Measurements from ENCODE around the gene ATP13A4. TPM values are rescaled to one million over a fixed set of nuclear protein-coding genes. Genes with fewer than 3 reads are reported as not detected.

Gene ATP13A4
- 6.4 and 8.8 TPM in 2 replicates for total RNA-seq
- total RNA-seq (2013) = 1.3 TPM
- 1.7 and 2.6 TPM in 2 replicates for polyA plus RNA-seq
- 1.6 and 2.6 TPM in 2 replicates for polyA minus RNA-seq

- H3K27me3 ChIP-seq (replicated peaks in 1 of 4; ENCODE audit: control extremely low read depth in 1 of 4, control insufficient read depth in 3 of 4, insufficient read depth in 4 of 4, low read length in 3 of 4) = no peaks in the 10 kb centered on the region
- H3K9me3 ChIP-seq (ENCODE audit: control extremely low read depth in 1 of 3, control insufficient read depth in 2 of 3, insufficient read depth in 1 of 3, low read length in 2 of 3) = peaks cover 0 to 1% (median 0%) of the 10 kb centered on the region in 3 donors
- no peak within 1 kb of the TSS for H3K4me3 ChIP-seq (ENCODE audit: control extremely low read depth in 1 of 5, extremely low read depth in 1 of 5, insufficient read depth in 1 of 5, low read depth in 2 of 5, low read length in 4 of 5)
- H3K9ac ChIP-seq (ENCODE audit: low read length) = no peak within 1 kb of the TSS
- no peak within 1 kb of the TSS for H3K27ac Mint-ChIP-seq
- DNase-seq (no peak), ATAC-seq (ENCODE audit: low read depth) (no peak)
- H3K9me3 Mint-ChIP-seq (ENCODE audit: insufficient read depth) = no peaks in the 10 kb centered on the region
- H3K4me1 ChIP-seq (ENCODE audit: control insufficient read depth in 2 of 2, insufficient read depth in 2 of 2, low read length in 2 of 2) = no peaks in the 10 kb centered on the region
- H4K20me1 ChIP-seq (ENCODE audit: control insufficient read depth, insufficient read depth, low read length, poor library complexity, severe bottlenecking) = no peaks in the 10 kb centered on the region
- H3K4me3 Mint-ChIP-seq = no peak within 1 kb of the TSS
- ChIA-PET POLR2A (no interaction called here), CTCF (no interaction called here)
- no peaks in the 10 kb centered on the region for H3K4me1 Mint-ChIP-seq
- no peaks in the 10 kb centered on the region for H3K79me2 ChIP-seq (ENCODE audit: control insufficient read depth, insufficient read depth, low read length)
- intact Hi-C loops (cut with micrococcal nuclease) = no loop called here
- TF ChIP-seq CTCF (IDR thresholded peaks at IDR 0.05) = no peak
- no peak for TF ChIP-seq EZH2 (IDR thresholded peaks at IDR 0.05; ENCODE audit: borderline replicate concordance, insufficient read depth, low read depth, low read length, poor library complexity, severe bottlenecking)
- H3K27ac ChIP-seq (ENCODE audit: low read length in 2 of 2) = no peak within 1 kb of the TSS
- H3K4me2 ChIP-seq (replicated peaks; ENCODE audit: low read depth, low read length, poor library complexity, severe bottlenecking) = no peak within 1 kb of the TSS
- WGBS (ENCODE audit: insufficient coverage) = 73% methylated on average over 8 of the region's 9 CpGs
- H2AFZ ChIP-seq (ENCODE audit: insufficient read depth, low read depth, low read length, poor library complexity, severe bottlenecking) = no peak within 1 kb of the TSS
- H3K27me3 Mint-ChIP-seq = no peaks in the 10 kb centered on the region
- H3K36me3 ChIP-seq (replicated peaks in 1 of 2; ENCODE audit: control extremely low read depth in 1 of 2, control insufficient read depth in 1 of 2, extremely low read depth in 1 of 2, insufficient read depth in 2 of 2, low read length in 1 of 2) = no peaks in the 10 kb centered on the region
Observed at GRCh38 chr3:193554811-193555210, at the start of gene ATP13A4. Gene ATP13A4 (minus strand): TSS chr3:193554895. CDS start chr3:193554799, 96 bp downstream.

GRCh38 chr3:193599393-193599792 is 44.7 kb upstream of the ATP13A4 start:
- DNase-seq (no peak), ATAC-seq (ENCODE audit: low read depth) (no peak)
- Mint-ChIP-seq H3K27ac (no peak overlapping the region), H3K27me3 (no peaks in the 10 kb centered on the region), H3K4me3 (no peak overlapping the region), H3K9me3 (ENCODE audit: insufficient read depth) (no peaks in the 10 kb centered on the region), H3K4me1 (peaks cover 42% of the 10 kb centered on the region)
- ChIA-PET POLR2A (no interaction called here), CTCF (no interaction called here)
- Histone ChIP-seq H3K4me1 (ENCODE audit: control insufficient read depth in 2 of 2, insufficient read depth in 2 of 2, low read length in 2 of 2) (peaks cover 2 to 6% of the 10 kb centered on the region in 2 donors), H3K4me3 (ENCODE audit: control extremely low read depth in 1 of 5, extremely low read depth in 1 of 5, insufficient read depth in 1 of 5, low read depth in 2 of 5, low read length in 4 of 5) (no peak overlapping the region), H3K4me2 (replicated peaks; ENCODE audit: low read depth, low read length, poor library complexity, severe bottlenecking) (no peak overlapping the region), H4K20me1 (ENCODE audit: control insufficient read depth, insufficient read depth, low read length, poor library complexity, severe bottlenecking) (peaks cover 52% of the 10 kb centered on the region), H3K9me3 (ENCODE audit: control extremely low read depth in 1 of 3, control insufficient read depth in 2 of 3, insufficient read depth in 1 of 3, low read length in 2 of 3) (no peaks in the 10 kb centered on the region), H3K79me2 (ENCODE audit: control insufficient read depth, insufficient read depth, low read length) (peaks cover 93% of the 10 kb centered on the region), H2AFZ (ENCODE audit: insufficient read depth, low read depth, low read length, poor library complexity, severe bottlenecking) (no peak overlapping the region), H3K36me3 (replicated peaks in 1 of 2; ENCODE audit: control extremely low read depth in 1 of 2, control insufficient read depth in 1 of 2, extremely low read depth in 1 of 2, insufficient read depth in 2 of 2, low read length in 1 of 2) (peaks cover 3 to 19% of the 10 kb centered on the region in 2 experiments), H3K27ac (ENCODE audit: low read length in 2 of 2) (no peak overlapping the region), H3K9ac (ENCODE audit: low read length) (no peak overlapping the region), H3K27me3 (replicated peaks in 1 of 4; ENCODE audit: control extremely low read depth in 1 of 4, control insufficient read depth in 3 of 4, insufficient read depth in 4 of 4, low read length in 3 of 4) (no peaks in the 10 kb centered on the region)
- TF ChIP-seq EZH2 (IDR thresholded peaks at IDR 0.05; ENCODE audit: borderline replicate concordance, insufficient read depth, low read depth, low read length, poor library complexity, severe bottlenecking) = no peak
- no peak for TF ChIP-seq CTCF (IDR thresholded peaks at IDR 0.05)
- intact Hi-C loops (cut with micrococcal nuclease) = no loop called here
- no CpG with 5 or more reads among the region's 1 CpG for WGBS (ENCODE audit: insufficient coverage)
